Thyroid gland (tissue), 4 donors: ENCODE measurements around the gene GLYR1.

Experiments used
- POLR2A ChIP-seq, 2 donors: fragments of 450-650 bp; IDR thresholded peaks; one replicate each; pipeline ENCODE4 v1.6.1; 2017; ENCODE audit warnings: antibody characterized with exemption in 2 of 2, mild to moderate bottlenecking in 2 of 2, moderate library complexity in 1 of 2
- TF ChIP-seq, protein P1 (sequence below), 6 experiments: fragments of 200-600 bp in 3 of 6; fragments of 450-650 bp in 3 of 6; sonication (generic) in 3 of 6; IDR thresholded peaks; one replicate each; pipeline ENCODE4 v1.5.1; 2016 to 2019; ENCODE audit warnings: antibody characterized with exemption in 6 of 6, mild to moderate bottlenecking in 2 of 6, inconsistent platforms in 1 of 6, moderate library complexity in 1 of 6

DNA sequence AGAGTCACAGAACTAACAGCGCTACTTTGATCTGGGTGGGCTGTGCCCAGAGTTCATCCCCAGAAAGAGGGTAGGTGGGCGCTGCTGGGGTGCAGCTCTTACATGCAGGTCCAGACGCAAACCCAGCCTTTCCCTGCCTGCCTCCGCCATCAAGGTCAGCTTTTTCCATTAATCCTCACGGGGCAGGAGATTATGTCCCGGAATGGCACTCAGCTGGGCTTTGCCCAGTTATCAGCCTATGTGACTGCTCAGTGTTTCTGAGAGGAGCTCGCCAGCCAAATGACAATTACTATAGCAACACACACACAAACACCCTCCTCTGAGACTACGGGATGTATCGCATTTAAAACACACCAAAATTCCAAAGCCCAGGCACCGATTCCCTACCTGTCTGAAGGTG lies 20.1 kb downstream of the GLYR1 start:
- TF ChIP-seq, protein P1, sequence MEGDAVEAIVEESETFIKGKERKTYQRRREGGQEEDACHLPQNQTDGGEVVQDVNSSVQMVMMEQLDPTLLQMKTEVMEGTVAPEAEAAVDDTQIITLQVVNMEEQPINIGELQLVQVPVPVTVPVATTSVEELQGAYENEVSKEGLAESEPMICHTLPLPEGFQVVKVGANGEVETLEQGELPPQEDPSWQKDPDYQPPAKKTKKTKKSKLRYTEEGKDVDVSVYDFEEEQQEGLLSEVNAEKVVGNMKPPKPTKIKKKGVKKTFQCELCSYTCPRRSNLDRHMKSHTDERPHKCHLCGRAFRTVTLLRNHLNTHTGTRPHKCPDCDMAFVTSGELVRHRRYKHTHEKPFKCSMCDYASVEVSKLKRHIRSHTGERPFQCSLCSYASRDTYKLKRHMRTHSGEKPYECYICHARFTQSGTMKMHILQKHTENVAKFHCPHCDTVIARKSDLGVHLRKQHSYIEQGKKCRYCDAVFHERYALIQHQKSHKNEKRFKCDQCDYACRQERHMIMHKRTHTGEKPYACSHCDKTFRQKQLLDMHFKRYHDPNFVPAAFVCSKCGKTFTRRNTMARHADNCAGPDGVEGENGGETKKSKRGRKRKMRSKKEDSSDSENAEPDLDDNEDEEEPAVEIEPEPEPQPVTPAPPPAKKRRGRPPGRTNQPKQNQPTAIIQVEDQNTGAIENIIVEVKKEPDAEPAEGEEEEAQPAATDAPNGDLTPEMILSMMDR (IDR thresholded peaks at IDR 0.05) = no peak
- no peak for TF ChIP-seq POLR2A (IDR thresholded peaks at IDR 0.05)
